HG02970 (cell line): ENCODE results near the gene MIA3.

Experiments used
- ATAC-seq: cut with Tn5 transposase; IDR thresholded peaks from one replicate; pipeline ENCODE4 v1.9.1; 2021; ENCODE audit warnings: mild to moderate bottlenecking, moderate library complexity, moderate number of reproducible peaks; ENCODE audit not compliant: unreplicated experiment, low FRiP score

Gene MIA3

GRCh38 chr1:222617367-222617951 is 438 bp upstream of the MIA3 start:
- ATAC-seq: peak; percentile 72

GRCh38 chr1:222618880-222619596 is 1.1 kb downstream of the MIA3 start:
- no peak for ATAC-seq

GRCh38 chr1:222620566-222620965 is 2.7 kb downstream of the MIA3 start:
- ATAC-seq: peak; percentile 36

- no peak for ATAC-seq
Measured at GRCh38 chr1:222622765-222623164, 4.9 kb downstream of the MIA3 start.

- no peak for ATAC-seq
Measured at GRCh38 chr1:222623458-222623857, 5.6 kb downstream of the MIA3 start.

- ATAC-seq: no peak
Measured at GRCh38 chr1:222624214-222624613, 6.3 kb downstream of the MIA3 start.

GRCh38 chr1:222627232-222627631 is 9.3 kb downstream of the MIA3 start:
- ATAC-seq: no peak

GRCh38 chr1:222629921-222630535 is 12.1 kb downstream of the MIA3 start:
- ATAC-seq: no peak

- no peak for ATAC-seq
Measured at GRCh38 chr1:222631611-222632208, 13.8 kb downstream of the MIA3 start.

GRCh38 chr1:222632749-222633148 is 14.9 kb downstream of the MIA3 start:
- ATAC-seq: no peak

- ATAC-seq: peak; percentile 62
Measured at GRCh38 chr1:222634180-222635013, 16.5 kb downstream of the MIA3 start.

- ATAC-seq: no peak
Measured at GRCh38 chr1:222641269-222641948, 23.5 kb downstream of the MIA3 start.

- no peak for ATAC-seq
Measured at GRCh38 chr1:222642468-222642867, 24.6 kb downstream of the MIA3 start.

GRCh38 chr1:222643606-222643937 is 25.7 kb downstream of the MIA3 start:
- ATAC-seq: no peak

GRCh38 chr1:222643938-222644635 is 26.2 kb downstream of the MIA3 start:
- peak; percentile 98 for ATAC-seq

- no peak for ATAC-seq
Measured at GRCh38 chr1:222644636-222644980, 26.7 kb downstream of the MIA3 start.

GRCh38 chr1:222652676-222653075 is 34.8 kb downstream of the MIA3 start:
- no peak for ATAC-seq

GRCh38 chr1:222653178-222653827 is 35.4 kb downstream of the MIA3 start:
- no peak for ATAC-seq

- peak; percentile 92 for ATAC-seq
Measured at GRCh38 chr1:222654849-222655248, 37.0 kb downstream of the MIA3 start.
